Germinal center (tissue), 1 donor: ENCODE measurements around the gene RPS2.
"Not testable (repeated sequence)": the region's sequence is repeated elsewhere in the genome, so short reads cannot be mapped to it uniquely, and the experiment has no call there.

Source experiments
- DNase-seq: peaks from one replicate; pipeline ENCODE4 v3.0.0; 2012; ENCODE audit warnings: mixed read lengths, low spot score

RPS2 gene

GRCh38 chr16:1964506-1965395 lies at the start of gene RPS2:
Gene RPS2, minus strand, starts transcription at chr16:1964826. Its CDS starts 201 bp downstream, at chr16:1964625.
- peak; percentile 99 for DNase-seq

DNA sequence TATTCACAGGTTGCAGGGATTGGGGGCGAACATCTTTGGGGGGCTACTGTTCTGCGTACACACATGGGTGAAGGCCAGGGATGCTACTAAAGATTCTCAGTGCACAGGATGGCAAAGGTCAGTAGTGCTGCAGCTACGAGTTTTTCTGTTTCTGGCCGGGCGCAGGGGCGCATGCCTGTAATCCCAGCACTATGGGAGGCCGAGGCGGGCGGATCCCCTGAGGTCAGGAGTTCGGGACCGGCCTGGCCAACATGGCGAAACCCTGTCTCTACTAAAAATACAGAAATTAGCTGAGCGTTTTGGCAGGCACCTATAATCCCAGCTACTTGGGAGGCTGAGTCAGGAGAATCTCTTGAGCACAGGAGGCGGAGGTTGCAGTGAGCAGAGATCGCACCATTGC lies 48.9 kb upstream of the RPS2 start:
- no peak for DNase-seq

GRCh38 chr16:2011726-2012125 lies 47.1 kb upstream of the RPS2 start:
- DNase-seq: not testable (repeated sequence)

GRCh38 chr16:2009791-2010510 lies 45.3 kb upstream of the RPS2 start, which contains the start of gene ZNF598:
Gene ZNF598, minus strand, starts transcription at chr16:2009821.
- DNase-seq: peak; percentile 92

DNA sequence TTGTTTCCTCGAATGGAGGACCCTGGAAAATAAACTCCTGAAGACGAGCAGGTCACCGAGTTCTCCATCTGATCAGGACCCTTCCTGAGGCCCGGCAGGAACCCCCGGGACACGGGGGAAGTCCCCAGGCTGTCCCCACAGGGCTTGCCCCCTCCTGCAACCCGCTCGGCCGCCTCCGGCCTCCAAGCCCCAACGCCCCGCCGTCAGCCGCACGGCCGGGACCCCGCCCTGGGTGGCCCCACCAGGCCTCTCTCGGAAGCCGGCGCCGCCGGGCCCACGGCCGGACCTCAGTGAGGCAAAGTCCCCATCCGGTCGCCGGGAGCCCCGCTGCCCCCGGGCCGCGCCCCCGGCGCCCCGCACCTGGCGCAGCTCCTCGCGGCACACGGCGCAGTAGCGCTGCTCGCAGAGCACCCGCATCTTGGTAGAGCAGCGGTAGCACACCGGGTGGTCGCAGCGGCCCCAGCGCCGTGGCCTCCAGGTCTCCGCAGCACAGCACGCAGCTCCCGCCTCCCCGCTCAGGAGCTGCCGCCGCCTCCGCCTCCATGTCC lies 44.6 kb upstream of the RPS2 start:
- peak; percentile 52 for DNase-seq

GRCh38 chr16:2008631-2009163 lies 44.1 kb upstream of the RPS2 start:
- no peak for DNase-seq

DNA sequence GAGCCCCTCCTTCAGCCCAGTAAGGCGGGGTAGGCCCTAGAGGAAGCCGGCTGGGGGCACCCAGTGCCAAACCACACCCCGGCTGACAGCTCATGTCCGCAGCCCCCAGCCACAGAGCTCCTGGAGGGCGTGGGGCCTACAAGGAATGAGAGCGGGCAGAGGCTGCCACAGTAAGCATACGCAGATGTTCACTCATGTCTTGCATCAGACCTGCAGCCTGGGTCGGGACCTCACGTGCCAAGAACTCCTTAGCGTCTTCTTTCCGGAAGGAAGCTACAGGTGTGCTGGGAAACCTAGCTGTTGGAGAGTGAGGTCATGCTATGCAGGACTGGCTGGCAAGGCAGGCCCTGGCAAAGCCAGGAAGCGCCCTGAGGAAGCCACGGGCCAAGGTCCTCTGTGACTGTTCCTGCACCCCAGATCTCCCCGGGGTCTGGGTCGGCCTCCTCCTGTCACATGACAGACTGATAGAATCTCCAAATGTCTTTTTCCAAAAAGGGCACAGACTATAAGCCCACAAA lies 43.4 kb upstream of the RPS2 start:
- no peak for DNase-seq

- DNase-seq: no peak
These were observed 42.6 kb upstream of the RPS2 start for GRCh38 chr16:2007081-2007836.

DNA sequence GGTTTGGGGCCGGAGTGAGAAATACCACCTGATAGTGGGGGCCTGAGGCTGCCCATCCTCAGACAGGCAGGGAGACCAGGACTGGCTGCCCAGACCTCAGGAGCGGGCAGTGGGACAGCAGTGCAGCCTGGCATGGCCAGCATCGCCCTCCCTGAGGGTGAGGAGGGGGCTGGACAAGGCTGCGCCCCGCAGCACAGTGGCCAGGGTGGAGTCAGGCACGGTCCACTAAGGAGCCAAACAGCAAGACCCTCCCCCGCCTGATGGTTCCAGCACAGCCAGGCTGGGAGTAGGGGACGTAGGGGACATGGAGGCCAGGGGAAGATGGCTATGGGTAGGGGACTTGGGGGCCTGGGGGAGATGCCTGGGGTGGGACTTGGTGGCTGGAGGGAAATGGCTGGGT lies 41.7 kb upstream of the RPS2 start:
- no peak for DNase-seq

DNA sequence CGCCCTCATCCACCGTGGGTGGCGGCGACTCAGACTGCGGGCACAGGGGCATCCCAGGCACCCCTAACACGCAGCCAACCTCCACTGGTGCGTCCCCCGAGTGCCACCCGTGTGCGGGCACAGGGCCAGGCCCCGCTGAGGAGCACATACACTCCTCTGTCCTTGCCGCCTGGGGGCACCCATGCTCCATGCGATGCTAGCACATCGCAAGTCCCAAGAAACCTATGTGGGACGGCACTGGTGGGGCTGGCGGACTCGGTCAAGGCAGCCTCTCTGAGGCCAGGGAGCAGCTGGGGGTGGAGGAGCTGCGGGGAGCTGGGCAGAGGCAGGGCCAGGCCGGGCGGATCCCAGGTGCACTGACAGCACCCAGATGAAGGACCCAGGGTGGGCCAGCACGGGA lies 41.0 kb upstream of the RPS2 start:
- no peak for DNase-seq

- no peak for DNase-seq
These were observed 40.3 kb upstream of the RPS2 start for GRCh38 chr16:2004795-2005517.

DNA sequence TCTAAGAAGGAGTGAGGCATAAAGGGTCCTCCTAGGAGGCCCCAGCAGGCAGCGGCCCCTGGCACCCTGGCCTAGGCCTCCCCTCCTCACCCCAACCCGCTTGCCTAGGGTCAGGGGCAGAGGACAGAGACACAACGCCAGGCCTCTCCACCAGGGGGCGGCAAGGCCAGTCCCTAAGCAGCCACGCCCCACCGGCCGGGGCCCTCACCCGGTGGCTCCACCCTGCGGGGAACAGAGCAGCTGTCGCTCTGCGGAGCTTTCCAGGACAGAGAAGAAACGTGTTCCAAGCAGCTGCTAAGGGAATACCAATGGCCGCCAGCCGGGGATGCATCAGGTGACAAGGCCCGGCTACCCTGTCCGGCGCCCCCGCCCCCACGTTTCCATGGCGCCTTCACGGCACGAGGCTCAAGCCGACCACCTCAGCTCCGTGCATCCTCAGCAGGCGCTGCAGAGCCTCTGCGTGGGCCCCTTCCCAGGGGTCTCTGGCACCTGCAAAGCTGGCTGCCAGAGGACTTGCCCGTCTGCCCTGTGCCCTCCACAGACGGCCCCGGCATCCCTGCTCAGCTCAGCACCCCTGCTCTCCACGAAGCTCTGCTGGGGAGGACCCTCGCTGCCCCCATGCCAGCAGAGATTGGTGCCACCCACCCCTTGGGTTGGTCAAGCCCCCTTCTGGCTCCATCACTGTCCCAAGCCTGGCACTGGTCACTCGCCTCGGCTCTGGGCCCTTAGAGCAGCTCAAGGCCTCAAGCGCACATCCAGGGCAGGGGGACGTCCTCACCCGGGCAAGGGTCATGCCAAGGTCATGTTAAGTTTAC lies 39.4 kb upstream of the RPS2 start:
- peak; percentile 90 for DNase-seq

DNA sequence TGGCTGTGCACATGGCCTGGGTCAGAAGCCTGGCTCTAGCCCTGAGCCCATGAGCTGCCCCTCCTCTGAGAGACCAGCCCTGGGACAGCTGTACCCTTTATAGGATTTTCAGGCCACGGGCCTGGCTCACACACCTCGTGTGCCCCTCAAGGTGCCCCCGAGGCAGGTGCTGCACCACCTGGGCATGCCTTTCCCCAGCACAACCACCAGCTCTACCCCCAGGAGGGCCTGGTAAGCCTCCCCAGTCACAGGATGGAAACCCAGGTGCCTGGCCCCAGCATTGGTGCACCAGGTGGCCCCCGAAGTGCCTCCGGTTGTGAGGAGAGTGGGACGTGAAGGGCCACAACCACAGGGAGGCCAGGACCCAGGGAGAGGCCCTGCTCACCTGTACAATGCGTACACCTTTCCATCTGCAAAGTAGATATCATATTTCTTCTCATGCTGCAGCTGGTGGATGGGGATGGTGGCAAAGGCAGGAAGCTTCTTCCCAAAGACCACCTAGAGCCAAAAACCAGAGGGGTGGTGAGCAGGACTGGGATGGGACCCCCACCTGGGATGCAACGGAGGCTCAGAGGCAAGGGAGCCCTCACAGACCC lies 38.7 kb upstream of the RPS2 start:
- no peak for DNase-seq

- no peak for DNase-seq
These were observed 38.0 kb upstream of the RPS2 start for GRCh38 chr16:2002406-2003230.

GRCh38 chr16:2001456-2002355 lies 37.1 kb upstream of the RPS2 start:
- DNase-seq: no peak

DNA sequence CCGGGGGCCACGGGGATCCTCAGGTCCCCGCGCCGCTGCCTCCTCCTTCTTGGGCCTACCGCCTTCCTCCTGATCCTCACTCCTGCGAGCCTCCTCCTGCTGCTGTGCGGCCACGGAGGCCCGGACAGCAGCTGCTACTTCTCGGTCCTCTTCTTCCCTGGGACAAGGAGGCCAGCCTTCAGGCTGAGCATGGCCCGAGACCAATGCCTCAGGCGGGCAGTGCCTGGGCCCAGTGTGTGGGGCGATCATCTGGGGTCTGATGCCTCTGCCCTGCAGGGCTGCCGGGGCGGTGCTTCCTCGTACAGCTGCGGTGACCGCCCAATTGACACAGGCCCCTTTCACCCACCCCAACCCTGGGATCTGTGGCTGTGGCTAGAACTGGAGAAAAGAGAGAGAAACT lies 36.4 kb upstream of the RPS2 start:
- no peak for DNase-seq

- DNase-seq: no peak
These were observed 35.4 kb upstream of the RPS2 start for GRCh38 chr16:1999866-2000514.
